Ishikawa (cell line): ENCODE measurements around the gene RYR2.

Source experiments
- CEBPB ChIP-seq: IDR thresholded peaks from 2 replicates; pipeline ENCODE4 v1.6.1; 2012
- CREB1 ChIP-seq: IDR thresholded peaks from 2 replicates; pipeline ENCODE4 v1.6.1; 2012; ENCODE audit warnings: low read depth
- EP300 ChIP-seq: IDR thresholded peaks from 2 replicates; pipeline ENCODE4 v1.6.1; 2012; ENCODE audit warnings: borderline replicate concordance
- FOXM1 ChIP-seq: IDR thresholded peaks from 2 replicates; pipeline ENCODE4 v1.6.1; 2012; ENCODE audit warnings: low read depth, borderline replicate concordance
- RAD21 ChIP-seq: IDR thresholded peaks from 2 replicates; pipeline ENCODE4 v1.6.1; 2012; ENCODE audit warnings: low read depth
- REST ChIP-seq: IDR thresholded peaks from 2 replicates; pipeline ENCODE4 v1.6.1; 2012; ENCODE audit warnings: low read depth, mild to moderate bottlenecking
- TAF1 ChIP-seq: IDR thresholded peaks from 2 replicates; pipeline ENCODE4 v1.6.1; 2012; ENCODE audit warnings: low read depth, mild to moderate bottlenecking
- TEAD4 ChIP-seq: IDR thresholded peaks from 2 replicates; pipeline ENCODE4 v1.6.1; 2012
- YY1 ChIP-seq: IDR thresholded peaks from 2 replicates; pipeline ENCODE4 v1.6.1; 2012; ENCODE audit warnings: low read depth
- TF ChIP-seq, protein P1 (sequence below): IDR thresholded peaks from 2 replicates; pipeline ENCODE4 v1.6.1; 2012
- TF ChIP-seq, protein P2 (sequence below): IDR thresholded peaks from 2 replicates; pipeline ENCODE4 v1.6.1; 2012

DNA sequence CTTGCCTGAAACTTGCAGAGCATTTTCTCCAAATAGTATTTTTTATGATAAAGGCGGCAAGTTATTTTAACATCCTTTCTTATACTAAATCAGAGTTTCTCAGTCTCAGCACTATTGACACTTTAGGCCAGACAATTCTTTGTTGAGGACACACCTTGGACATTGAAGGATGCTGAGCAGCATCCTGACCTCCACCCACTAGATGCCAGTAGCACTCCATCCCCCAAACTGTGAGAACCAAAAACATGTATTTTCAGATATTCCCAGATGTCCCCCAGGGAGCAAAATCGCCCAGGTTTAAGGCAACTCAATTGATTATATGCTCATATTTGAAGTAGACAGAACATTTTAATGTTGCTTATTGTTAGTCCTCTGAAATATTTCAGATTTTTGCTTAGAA lies 549.4 kb downstream of the RYR2 start:
- TF ChIP-seq REST (no peak), CEBPB (no peak), TAF1 (no peak), EP300 (no peak), YY1 (no peak), CREB1 (no peak), RAD21 (no peak), TEAD4 (no peak), FOXM1 (no peak)
- TF ChIP-seq, protein P1, sequence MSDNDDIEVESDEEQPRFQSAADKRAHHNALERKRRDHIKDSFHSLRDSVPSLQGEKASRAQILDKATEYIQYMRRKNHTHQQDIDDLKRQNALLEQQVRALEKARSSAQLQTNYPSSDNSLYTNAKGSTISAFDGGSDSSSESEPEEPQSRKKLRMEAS = no peak
- TF ChIP-seq, protein P2, sequence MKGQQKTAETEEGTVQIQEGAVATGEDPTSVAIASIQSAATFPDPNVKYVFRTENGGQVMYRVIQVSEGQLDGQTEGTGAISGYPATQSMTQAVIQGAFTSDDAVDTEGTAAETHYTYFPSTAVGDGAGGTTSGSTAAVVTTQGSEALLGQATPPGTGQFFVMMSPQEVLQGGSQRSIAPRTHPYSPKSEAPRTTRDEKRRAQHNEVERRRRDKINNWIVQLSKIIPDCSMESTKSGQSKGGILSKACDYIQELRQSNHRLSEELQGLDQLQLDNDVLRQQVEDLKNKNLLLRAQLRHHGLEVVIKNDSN = no peak
